Glomerular endothelial cell (primary cell): Measurements from ENCODE around the gene TKTL1. TPM values are rescaled to one million over a fixed set of nuclear protein-coding genes. Genes with fewer than 3 reads are reported as not detected.
"Not testable (repeated sequence)": the region's sequence is repeated elsewhere in the genome, so short reads cannot be mapped to it uniquely, and the experiment has no call there.

Experiments
- DNase-seq: peaks from one replicate; pipeline ENCODE4 v3.0.0-alpha.2; 2011; ENCODE audit warnings: low read depth, low spot score; ENCODE audit errors: extremely low read depth
- total RNA-seq: library from RNA; depleted of rRNA; stranded (reverse); fragments of >200 nt; gene quantifications from 2 replicates; pipeline ENCODE4 v1.2.3, GENCODE V29; 2015

Gene TKTL1
- not detected in 2 replicates for total RNA-seq

GRCh38 chrX:154295664-154296310 lies at the start of gene TKTL1:
TSS of gene TKTL1 (plus strand) at chrX:154295795. CDS start at chrX:154295860, 65 bp downstream.
- no peak for DNase-seq

- DNase-seq: not testable (repeated sequence)
These were observed 48.1 kb upstream of the TKTL1 start for GRCh38 chrX:154247377-154248045.

- DNase-seq: not testable (repeated sequence)
These were observed 47.5 kb upstream of the TKTL1 start for GRCh38 chrX:154248076-154248475.

GRCh38 chrX:154257282-154257681 lies 38.3 kb upstream of the TKTL1 start, which contains the start of gene OPN1MW3:
TSS of gene OPN1MW3 (plus strand) at chrX:154257582. CDS start at chrX:154257620, 38 bp downstream.
- DNase-seq: not testable (repeated sequence)

GRCh38 chrX:154258711-154259110 lies 36.9 kb upstream of the TKTL1 start:
- not testable (repeated sequence) for DNase-seq

- DNase-seq: not testable (repeated sequence)
These were observed 32.5 kb upstream of the TKTL1 start for GRCh38 chrX:154263072-154263471.

GRCh38 chrX:154269245-154269644 lies 26.4 kb upstream of the TKTL1 start:
- DNase-seq: not testable (repeated sequence)

GRCh38 chrX:154284489-154285338 lies 10.9 kb upstream of the TKTL1 start:
- not testable (repeated sequence) for DNase-seq

- DNase-seq: not testable (repeated sequence)
These were observed 9.2 kb upstream of the TKTL1 start for GRCh38 chrX:154286406-154286805.

GRCh38 chrX:154294791-154295574 lies 612 bp upstream of the TKTL1 start, which contains the start of gene TEX28:
TSS of gene TEX28 (minus strand) at chrX:154295124. CDS start at chrX:154292117, 3,007 bp downstream.
- no peak for DNase-seq

- DNase-seq: no peak
These were observed 1.1 kb downstream of the TKTL1 start for GRCh38 chrX:154296731-154297130.

- no peak for DNase-seq
These were observed 2.7 kb downstream of the TKTL1 start for GRCh38 chrX:154298312-154298711.

- DNase-seq: no peak
These were observed 5.2 kb downstream of the TKTL1 start for GRCh38 chrX:154300816-154301215.

- not testable (repeated sequence) for DNase-seq
These were observed 7.4 kb downstream of the TKTL1 start for GRCh38 chrX:154302998-154303397.

- no peak for DNase-seq
These were observed 7.9 kb downstream of the TKTL1 start for GRCh38 chrX:154303476-154303875.

GRCh38 chrX:154304846-154305245 lies 9.3 kb downstream of the TKTL1 start:
- no peak for DNase-seq

GRCh38 chrX:154305541-154306205 lies 10.1 kb downstream of the TKTL1 start:
- no peak for DNase-seq

- DNase-seq: no peak
These were observed 11.6 kb downstream of the TKTL1 start for GRCh38 chrX:154307202-154307601.

GRCh38 chrX:154308108-154308946 lies 12.7 kb downstream of the TKTL1 start:
- DNase-seq: no peak
